GM19193 (cell line): Measurements from ENCODE around the gene CASQ2.

Experiments used
- POLR2A ChIP-seq: IDR thresholded peaks from 4 replicates; pipeline ENCODE4 v1.6.1; 2011; ENCODE audit not compliant: insufficient read depth, insufficient read length; ENCODE audit errors: extremely low read depth

CASQ2 gene

GRCh38 chr1:115725600-115725999 is 42.9 kb downstream of the CASQ2 start:
- TF ChIP-seq POLR2A = no peak

GRCh38 chr1:115723756-115724155 is 44.8 kb downstream of the CASQ2 start:
- no peak for TF ChIP-seq POLR2A

GRCh38 chr1:115722221-115722620 is 46.3 kb downstream of the CASQ2 start:
- TF ChIP-seq POLR2A = no peak

- no peak for TF ChIP-seq POLR2A
Observed at GRCh38 chr1:115719285-115719684, 49.2 kb downstream of the CASQ2 start.

- no peak for TF ChIP-seq POLR2A
Observed at GRCh38 chr1:115718011-115718754, 50.3 kb downstream of the CASQ2 start.

GRCh38 chr1:115717541-115717940 is 51.0 kb downstream of the CASQ2 start:
- no peak for TF ChIP-seq POLR2A

GRCh38 chr1:115714572-115715141 is 53.9 kb downstream of the CASQ2 start:
- TF ChIP-seq POLR2A = no peak

GRCh38 chr1:115713906-115714305 is 54.6 kb downstream of the CASQ2 start:
- TF ChIP-seq POLR2A = no peak

GRCh38 chr1:115712911-115713609 is 55.5 kb downstream of the CASQ2 start:
- no peak for TF ChIP-seq POLR2A

- no peak for TF ChIP-seq POLR2A
Observed at GRCh38 chr1:115710859-115711624, 57.5 kb downstream of the CASQ2 start.

- no peak for TF ChIP-seq POLR2A
Observed at GRCh38 chr1:115706587-115707425, 61.7 kb downstream of the CASQ2 start.

- no peak for TF ChIP-seq POLR2A
Observed at GRCh38 chr1:115705963-115706362, 62.6 kb downstream of the CASQ2 start.

GRCh38 chr1:115705085-115705951 is 63.2 kb downstream of the CASQ2 start:
- TF ChIP-seq POLR2A = no peak
